ENCODE data around the gene ATP2B2. TPM values are rescaled to one million over a fixed set of nuclear protein-coding genes. Genes with fewer than 3 reads are reported as not detected.

The ATP2B2 gene
- total RNA-seq, 4 donors from 2014 or later = 0.31 to 2.9 (median 1.8) TPM

GRCh38 chr3:10401990-10402761, 103.2 kb downstream of the ATP2B2 start:
- no peak for ATAC-seq
- in situ Hi-C loops (cut with MboI; ENCODE audit: low sequenced_read_pairs in 4 of 4) = no loop called here

GRCh38 chr3:10400749-10401495, 104.5 kb downstream of the ATP2B2 start:
- H3K36me3 ChIP-seq = no peaks in the 10 kb centered on the region
- H3K27ac ChIP-seq = peak overlapping the region in 2 of 4 donors; percentile 29 to 85
- in situ Hi-C loops (cut with MboI; ENCODE audit: low sequenced_read_pairs in 4 of 4) (no loop called here), intact Hi-C loops (cut with DNase I; ENCODE audit: low total_unique reads) (no loop called here)
- no peak overlapping the region for H3K4me3 ChIP-seq
- H3K4me1 ChIP-seq = peaks cover 8 to 24% of the 10 kb centered on the region in 2 donors
- no peaks in the 10 kb centered on the region for H3K27me3 ChIP-seq
- ATAC-seq (no peak), DNase-seq (no peak)
- H3K9me3 ChIP-seq = no peaks in the 10 kb centered on the region
- TF ChIP-seq POLR2A (IDR thresholded peaks at IDR 0.05) (no peak), CTCF (IDR thresholded peaks at IDR 0.05 in 4 of 5, conservative IDR thresholded peaks at IDR 0.05 in 1 of 5) (no peak)

More at GRCh38 chr3:10401990-10402761, 103.2 kb downstream of the ATP2B2 start:
- H3K4me3 ChIP-seq = no peak overlapping the region
- H3K4me1 ChIP-seq = peaks cover 8 to 18% of the 10 kb centered on the region in 2 donors
- TF ChIP-seq POLR2A (IDR thresholded peaks at IDR 0.05) (no peak), CTCF (IDR thresholded peaks at IDR 0.05 in 4 of 5, conservative IDR thresholded peaks at IDR 0.05 in 1 of 5) (no peak)
- DNase-seq = no peak
- no peak overlapping the region for H3K27ac ChIP-seq
- intact Hi-C loops (cut with DNase I; ENCODE audit: low total_unique reads) = no loop called here
- H3K27me3 ChIP-seq = no peaks in the 10 kb centered on the region
- H3K9me3 ChIP-seq = no peaks in the 10 kb centered on the region
- no peaks in the 10 kb centered on the region for H3K36me3 ChIP-seq

GRCh38 chr3:10400050-10400748, 105.2 kb downstream of the ATP2B2 start:
- no peaks in the 10 kb centered on the region for H3K27me3 ChIP-seq
- H3K9me3 ChIP-seq = no peaks in the 10 kb centered on the region
- intact Hi-C loops (cut with DNase I; ENCODE audit: low total_unique reads) = no loop called here
- TF ChIP-seq CTCF (IDR thresholded peaks at IDR 0.05 in 4 of 5, conservative IDR thresholded peaks at IDR 0.05 in 1 of 5) (no peak), POLR2A (IDR thresholded peaks at IDR 0.05) (no peak)
- H3K4me3 ChIP-seq = no peak overlapping the region
- DNase-seq = no peak
- H3K27ac ChIP-seq = peak overlapping the region in 2 of 4 donors; percentile 29 to 85
- H3K36me3 ChIP-seq = no peaks in the 10 kb centered on the region
- in situ Hi-C loops (cut with MboI; ENCODE audit: low sequenced_read_pairs in 4 of 4) = no loop called here
- H3K4me1 ChIP-seq = peaks cover 8 to 24% of the 10 kb centered on the region in 2 donors
- no peak for ATAC-seq

- no peak for DNase-seq
- Histone ChIP-seq H3K4me3 (no peak overlapping the region), H3K27ac (peak overlapping the region in 2 of 4 donors; percentile 16 to 85), H3K36me3 (no peaks in the 10 kb centered on the region), H3K4me1 (peaks cover 8 to 24% of the 10 kb centered on the region in 2 donors), H3K9me3 (no peaks in the 10 kb centered on the region), H3K27me3 (no peaks in the 10 kb centered on the region)
- ATAC-seq = no peak
- no peak for TF ChIP-seq POLR2A (IDR thresholded peaks at IDR 0.05)
- no peak for TF ChIP-seq CTCF (IDR thresholded peaks at IDR 0.05 in 4 of 5, conservative IDR thresholded peaks at IDR 0.05 in 1 of 5)
- intact Hi-C loops (cut with DNase I; ENCODE audit: low total_unique reads) (no loop called here), in situ Hi-C loops (cut with MboI; ENCODE audit: low sequenced_read_pairs in 4 of 4) (no loop called here)
Measured at GRCh38 chr3:10399634-10400033, 105.8 kb downstream of the ATP2B2 start.
